Panc1 (cell line): ENCODE results near the gene TRAM2. TPM values are rescaled to one million over a fixed set of nuclear protein-coding genes. Genes with fewer than 3 reads are reported as not detected.

Source experiments
- ATAC-seq: fragments of 200-7000 bp; cut with Tn5 transposase; 2 replicates; pipeline ENCODE4 v1.9.1; 2020; ENCODE audit warnings: mild to moderate bottlenecking, moderate library complexity
- BruUV-seq: library from RNA; stranded (reverse); fragments of 400-500 nt; replicated peaks from 2 replicates; lab custom pipeline; 2021; lab: Mats Ljungman, UMichigan
- CTCF ChIA-PET: fragments of 300-600 bp; sonication (Branson Sonifier 250); formaldehyde crosslinking; loops from one replicate; lab custom pipeline; 2022; ENCODE audit warnings: antibody characterized with exemption; lab: Charles Lee
- POLR2A ChIA-PET: fragments of 300-600 bp; sonication (Branson Sonifier 250); formaldehyde crosslinking; loops from one replicate; lab custom pipeline; 2022; ENCODE audit warnings: antibody characterized with exemption; lab: Charles Lee
- DNase-seq: peaks from one replicate; pipeline ENCODE4 v3.0.0-alpha.2; 2010; ENCODE audit warnings: low read depth, low spot score
- H3K27ac ChIP-seq: 2 replicates; pipeline ENCODE4 v1.5.1; 2011; ENCODE audit warnings: mild to moderate bottlenecking, low read length, inconsistent platforms
- H3K27me3 ChIP-seq: fragments of 200-500 bp; sonication (Bioruptor generic); 2 replicates; pipeline ENCODE4 v1.6.0; 2014; ENCODE audit warnings: low read length, inconsistent platforms; ENCODE audit not compliant: control insufficient read depth, insufficient read depth
- H3K36me3 ChIP-seq: fragments of 200-500 bp; sonication (Bioruptor generic); 2 replicates; pipeline ENCODE4 v1.5.1; 2014; ENCODE audit warnings: inconsistent platforms, mild to moderate bottlenecking, low read length, moderate library complexity; ENCODE audit not compliant: control insufficient read depth, insufficient read depth
- H3K4me1 ChIP-seq: 2 replicates; pipeline ENCODE4 v1.5.1; 2011; ENCODE audit warnings: inconsistent platforms, mild to moderate bottlenecking, low read length, moderate library complexity; ENCODE audit not compliant: control insufficient read depth, insufficient read depth
- H3K4me3 ChIP-seq, 2 experiments: 2 replicates each; pipeline ENCODE4 v1.5.1; 2011 to 2012; ENCODE audit warnings: low read depth in 2 of 2, low read length in 2 of 2, mild to moderate bottlenecking in 2 of 2, inconsistent platforms in 1 of 2, moderate library complexity in 1 of 2
- H3K9me3 ChIP-seq: fragments of 200-500 bp; sonication (Bioruptor generic); 2 replicates; pipeline ENCODE4 v1.5.1; 2014; ENCODE audit warnings: low read depth, mild to moderate bottlenecking, inconsistent platforms, low read length, moderate library complexity; ENCODE audit not compliant: control insufficient read depth, insufficient read depth
- CTCF ChIP-seq: fragments of 450-650 bp; IDR thresholded peaks from 2 replicates; pipeline ENCODE4 v1.5.1; 2017; ENCODE audit warnings: mild to moderate bottlenecking
- POLR2AphosphoS5 ChIP-seq: IDR thresholded peaks from 2 replicates; pipeline ENCODE4 v1.6.1; 2012; ENCODE audit warnings: mild to moderate bottlenecking, low read depth, low read length, moderate library complexity
- SIN3A ChIP-seq: IDR thresholded peaks from 2 replicates; pipeline ENCODE4 v1.6.1; 2012; ENCODE audit warnings: low read depth, mild to moderate bottlenecking, low read length, moderate library complexity, borderline replicate concordance; ENCODE audit not compliant: insufficient read depth
- TCF7L2 ChIP-seq: IDR thresholded peaks from 2 replicates; pipeline ENCODE4 v1.6.1; 2011; ENCODE audit warnings: mild to moderate bottlenecking, low read depth, low read length, inconsistent platforms
- in situ Hi-C: cut with HindIII; loops from 2 replicates; pipeline ENCODE4 v1.10.0; 2016; ENCODE audit warnings: low sequenced_read_pairs, low pct_unique_long_range_greater_than_20kb
- intact Hi-C: fragments of 100-400 bp; cut with micrococcal nuclease; formaldehyde crosslinking; loops from one replicate; pipeline ENCODE4 v1.10.0; 2022; ENCODE audit not compliant: unreplicated experiment
- total RNA-seq: library from RNA; stranded (reverse); gene quantifications from one replicate; pipeline ENCODE4 v1.2.1, GENCODE V29; 2021; ENCODE audit not compliant: unreplicated experiment
- TF ChIP-seq, protein P1 (sequence below), 2 experiments: IDR thresholded peaks; 2 replicates each; pipeline ENCODE4 v1.6.1; 2011 to 2012; ENCODE audit warnings: low read depth in 2 of 2, control low read depth in 1 of 2, low read length in 1 of 2, mild to moderate bottlenecking in 1 of 2, moderate library complexity in 1 of 2; ENCODE audit not compliant: insufficient read depth in 1 of 2

The TRAM2 gene
- total RNA-seq, 1 experiment from 2014 or later = 56.7 TPM

- ChIA-PET CTCF (no interaction called here), POLR2A (no interaction called here)
- ATAC-seq (no peak), DNase-seq (no peak)
- Histone ChIP-seq H3K4me1 (peaks cover 25% of the 10 kb centered on the region), H3K36me3 (peaks cover 7% of the 10 kb centered on the region), H3K4me3 (no peak overlapping the region), H3K9me3 (no peaks in the 10 kb centered on the region), H3K27me3 (no peaks in the 10 kb centered on the region), H3K27ac (no peak overlapping the region)
- in situ Hi-C loops (no loop called here), intact Hi-C loops (no loop called here)
- TF ChIP-seq SIN3A (no peak), CTCF (no peak), POLR2AphosphoS5 (no peak), TCF7L2 (no peak)
- TF ChIP-seq, protein P1, sequence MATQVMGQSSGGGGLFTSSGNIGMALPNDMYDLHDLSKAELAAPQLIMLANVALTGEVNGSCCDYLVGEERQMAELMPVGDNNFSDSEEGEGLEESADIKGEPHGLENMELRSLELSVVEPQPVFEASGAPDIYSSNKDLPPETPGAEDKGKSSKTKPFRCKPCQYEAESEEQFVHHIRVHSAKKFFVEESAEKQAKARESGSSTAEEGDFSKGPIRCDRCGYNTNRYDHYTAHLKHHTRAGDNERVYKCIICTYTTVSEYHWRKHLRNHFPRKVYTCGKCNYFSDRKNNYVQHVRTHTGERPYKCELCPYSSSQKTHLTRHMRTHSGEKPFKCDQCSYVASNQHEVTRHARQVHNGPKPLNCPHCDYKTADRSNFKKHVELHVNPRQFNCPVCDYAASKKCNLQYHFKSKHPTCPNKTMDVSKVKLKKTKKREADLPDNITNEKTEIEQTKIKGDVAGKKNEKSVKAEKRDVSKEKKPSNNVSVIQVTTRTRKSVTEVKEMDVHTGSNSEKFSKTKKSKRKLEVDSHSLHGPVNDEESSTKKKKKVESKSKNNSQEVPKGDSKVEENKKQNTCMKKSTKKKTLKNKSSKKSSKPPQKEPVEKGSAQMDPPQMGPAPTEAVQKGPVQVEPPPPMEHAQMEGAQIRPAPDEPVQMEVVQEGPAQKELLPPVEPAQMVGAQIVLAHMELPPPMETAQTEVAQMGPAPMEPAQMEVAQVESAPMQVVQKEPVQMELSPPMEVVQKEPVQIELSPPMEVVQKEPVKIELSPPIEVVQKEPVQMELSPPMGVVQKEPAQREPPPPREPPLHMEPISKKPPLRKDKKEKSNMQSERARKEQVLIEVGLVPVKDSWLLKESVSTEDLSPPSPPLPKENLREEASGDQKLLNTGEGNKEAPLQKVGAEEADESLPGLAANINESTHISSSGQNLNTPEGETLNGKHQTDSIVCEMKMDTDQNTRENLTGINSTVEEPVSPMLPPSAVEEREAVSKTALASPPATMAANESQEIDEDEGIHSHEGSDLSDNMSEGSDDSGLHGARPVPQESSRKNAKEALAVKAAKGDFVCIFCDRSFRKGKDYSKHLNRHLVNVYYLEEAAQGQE (IDR thresholded peaks at IDR 0.05; ENCODE audit: insufficient read depth in 1 of 2, low read depth in 2 of 2, low read length in 1 of 2) = no peak
- no TSS peak for BruUV-seq
These were observed 68.6 kb downstream of the TRAM2 start for GRCh38 chr6:52508261-52508739.

- TF ChIP-seq TCF7L2 = no peak
- TF ChIP-seq POLR2AphosphoS5 = no peak
- no peak for TF ChIP-seq CTCF
- Histone ChIP-seq H3K4me3 (no peak overlapping the region), H3K36me3 (peaks cover 7% of the 10 kb centered on the region), H3K27me3 (no peaks in the 10 kb centered on the region), H3K27ac (no peak overlapping the region), H3K4me1 (peaks cover 21% of the 10 kb centered on the region), H3K9me3 (no peaks in the 10 kb centered on the region)
- intact Hi-C loops = no loop called here
- DNase-seq = no peak
- in situ Hi-C loops = no loop called here
- CTCF ChIA-PET = no interaction called here
- ATAC-seq = no peak
- POLR2A ChIA-PET = no interaction called here
- BruUV-seq = no TSS peak
These were observed 69.2 kb downstream of the TRAM2 start for GRCh38 chr6:52507557-52508260.
